Stimulated activated CD4-positive, alpha-beta T cell treated with anti-CD3 and anti-CD28 coated beads, Interleukin-1b, Interleukin-23, amount 100 ng/mL, for 24 hours (primary cell): Measurements from ENCODE around the gene FUT6.

Experiments used
- DNase-seq, 4 experiments: peaks; one replicate each; pipeline ENCODE4 v3.0.0-alpha.2; 2020; ENCODE audit warnings: low read depth in 4 of 4, low spot score in 1 of 4

Gene FUT6

DNA sequence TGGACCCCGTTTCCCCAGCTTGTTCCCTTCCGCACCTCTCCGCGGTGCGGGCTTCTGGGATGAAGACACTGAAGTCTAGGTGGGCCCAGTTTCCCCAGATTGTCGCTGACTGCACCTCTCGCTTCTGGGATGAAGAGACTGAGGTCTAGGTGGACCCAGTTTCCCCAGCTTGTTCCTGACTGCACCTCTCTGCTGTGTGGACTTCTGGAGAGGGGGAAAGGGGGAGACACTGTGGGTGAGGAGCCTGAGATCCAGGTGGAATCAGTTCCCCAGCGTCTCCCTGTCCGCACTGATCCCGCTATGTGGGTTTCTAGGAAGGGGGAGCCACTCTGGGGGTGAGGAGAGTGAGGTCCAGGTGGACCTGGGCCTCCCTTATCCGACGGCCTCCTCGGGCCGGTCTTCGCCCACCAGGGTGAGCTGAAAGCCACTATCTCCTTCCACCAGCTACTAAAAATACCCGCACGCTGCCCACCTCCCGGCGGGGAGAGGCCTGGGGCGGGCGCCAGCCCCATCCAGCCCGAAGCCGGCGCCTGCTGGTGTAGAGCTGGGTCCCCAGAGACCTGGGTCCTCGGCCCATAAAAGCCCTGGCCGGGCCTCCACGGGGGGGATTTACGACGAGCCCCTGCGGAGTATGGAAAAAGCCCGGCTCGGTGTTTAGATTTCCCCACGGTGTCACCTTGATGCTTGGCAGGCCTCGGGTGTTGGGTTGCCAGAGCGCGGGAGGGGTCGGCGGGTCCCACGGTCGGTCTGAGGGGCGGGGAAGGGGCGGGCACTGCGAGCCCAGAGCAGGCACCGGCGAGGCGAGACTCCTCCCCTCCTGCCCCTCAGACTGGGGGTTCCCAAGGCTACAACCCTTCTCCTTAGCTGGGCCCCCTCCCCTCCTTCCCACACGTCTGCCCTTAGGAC lies 10.6 kb downstream of the FUT6 start:
- DNase-seq = peak in 1 of 4 experiments; percentile 39

DNA sequence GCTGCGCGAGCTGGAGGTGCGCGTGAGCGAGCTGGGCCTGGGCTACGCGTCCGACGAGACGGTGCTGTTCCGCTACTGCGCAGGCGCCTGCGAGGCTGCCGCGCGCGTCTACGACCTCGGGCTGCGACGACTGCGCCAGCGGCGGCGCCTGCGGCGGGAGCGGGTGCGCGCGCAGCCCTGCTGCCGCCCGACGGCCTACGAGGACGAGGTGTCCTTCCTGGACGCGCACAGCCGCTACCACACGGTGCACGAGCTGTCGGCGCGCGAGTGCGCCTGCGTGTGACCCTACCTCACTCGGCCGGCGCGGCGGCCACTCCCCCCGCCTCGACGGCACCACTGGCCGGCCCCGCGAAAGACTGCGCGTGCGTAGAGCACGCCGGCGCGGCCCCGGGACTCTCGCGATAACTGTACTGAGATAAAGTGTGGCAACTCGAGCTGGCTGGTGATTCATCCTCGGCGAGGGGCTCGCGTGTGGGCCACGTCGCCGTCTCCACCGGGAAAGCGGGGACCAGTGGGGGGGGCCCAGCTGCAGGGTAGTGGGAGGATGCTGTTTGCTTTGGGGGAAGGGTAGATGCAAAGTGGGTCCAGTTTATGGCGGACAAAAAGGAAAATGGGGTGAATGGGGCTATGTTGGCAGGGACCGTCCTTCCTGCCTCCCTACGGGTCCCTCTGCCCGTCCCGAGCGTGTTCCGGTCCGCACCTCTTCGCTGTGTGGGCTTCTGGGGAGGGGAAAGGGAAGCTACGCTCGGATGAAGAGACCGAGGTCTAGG lies 11.4 kb downstream of the FUT6 start:
- DNase-seq = peak; percentile 88 to 97 (median 92)

DNA sequence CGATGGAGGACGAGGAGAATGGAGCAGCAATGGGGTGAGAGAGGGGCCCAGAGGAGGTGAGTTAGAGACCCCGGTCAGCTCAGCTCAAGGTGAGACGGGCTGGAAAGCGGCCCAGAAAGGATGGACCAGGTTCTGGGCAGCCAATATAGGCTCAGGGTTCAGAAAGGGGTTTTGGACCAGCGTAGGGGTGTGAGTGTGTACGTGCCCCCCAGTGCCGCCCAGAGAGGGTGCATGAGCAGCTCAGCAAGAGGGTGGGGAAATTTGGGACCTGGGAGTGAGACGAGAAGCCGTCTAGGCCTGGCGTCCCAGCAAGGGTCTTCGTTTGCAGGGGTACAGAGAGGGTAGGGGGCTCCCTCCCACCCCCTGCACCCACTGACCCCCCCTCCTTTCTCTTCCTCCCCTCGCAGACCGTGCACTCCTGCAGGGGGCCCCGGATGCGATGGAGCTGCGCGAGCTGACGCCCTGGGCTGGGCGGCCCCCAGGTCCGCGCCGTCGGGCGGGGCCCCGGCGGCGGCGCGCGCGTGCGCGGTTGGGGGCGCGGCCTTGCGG lies 12.1 kb downstream of the FUT6 start:
- DNase-seq = no peak

DNA sequence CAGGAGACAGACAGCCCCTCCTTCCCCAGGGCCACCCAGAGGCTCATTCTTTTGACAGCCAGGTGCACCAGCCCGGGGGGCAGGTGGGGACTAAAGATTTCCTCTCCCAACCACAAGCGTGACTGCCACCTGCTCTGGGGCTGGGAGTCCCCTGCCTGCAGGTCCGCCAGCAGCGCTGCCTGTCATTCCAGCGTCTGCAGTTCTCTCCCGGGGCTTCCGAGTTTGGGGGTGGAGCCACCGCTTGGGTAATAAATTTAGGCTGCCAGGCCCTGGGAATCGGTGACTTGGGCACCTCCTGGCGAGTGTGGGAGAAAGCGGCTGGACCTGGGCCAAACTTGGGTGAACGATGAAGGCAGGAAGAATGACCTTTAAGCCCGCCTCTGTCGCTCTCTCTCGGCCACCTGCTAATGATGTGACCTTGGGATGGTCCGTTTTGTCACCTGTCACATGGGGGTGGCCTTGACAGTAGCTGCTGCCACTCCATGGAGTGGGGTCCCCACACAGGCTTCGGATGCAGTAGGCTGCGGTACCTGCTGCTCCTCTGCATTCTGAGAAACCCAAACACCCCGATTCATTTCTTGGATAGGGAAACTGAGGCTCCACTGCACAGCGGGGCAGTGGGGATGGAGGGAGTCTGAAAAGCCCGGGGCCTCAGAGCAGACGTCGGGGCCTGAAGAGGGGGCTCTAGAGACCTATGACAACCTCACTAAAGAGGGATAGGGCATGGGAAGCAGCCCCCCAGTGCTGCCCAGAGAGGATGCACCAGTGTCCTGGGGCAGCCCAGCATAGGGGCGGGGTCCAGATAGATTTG lies 12.8 kb downstream of the FUT6 start:
- DNase-seq = no peak

DNA sequence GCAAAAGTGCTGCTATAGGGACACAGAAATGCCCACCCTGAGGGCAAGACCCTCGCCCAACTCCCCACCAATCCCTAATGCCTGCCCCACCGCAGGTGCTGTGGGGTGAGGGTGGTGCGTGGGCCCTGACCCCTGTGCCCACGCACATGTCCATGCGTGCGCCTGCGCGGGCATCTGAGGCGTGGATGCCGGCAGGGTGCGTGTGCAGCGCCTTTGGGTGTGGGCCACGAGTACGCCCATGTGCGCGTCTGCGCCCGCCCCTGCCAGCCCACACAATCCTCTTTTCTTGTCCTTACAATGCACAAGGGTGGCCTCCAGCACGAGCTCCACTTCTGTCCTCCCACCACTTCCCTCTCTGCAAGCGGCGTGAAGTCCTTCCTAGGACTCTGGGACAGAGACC lies 14.3 kb downstream of the FUT6 start:
- no peak for DNase-seq

DNA sequence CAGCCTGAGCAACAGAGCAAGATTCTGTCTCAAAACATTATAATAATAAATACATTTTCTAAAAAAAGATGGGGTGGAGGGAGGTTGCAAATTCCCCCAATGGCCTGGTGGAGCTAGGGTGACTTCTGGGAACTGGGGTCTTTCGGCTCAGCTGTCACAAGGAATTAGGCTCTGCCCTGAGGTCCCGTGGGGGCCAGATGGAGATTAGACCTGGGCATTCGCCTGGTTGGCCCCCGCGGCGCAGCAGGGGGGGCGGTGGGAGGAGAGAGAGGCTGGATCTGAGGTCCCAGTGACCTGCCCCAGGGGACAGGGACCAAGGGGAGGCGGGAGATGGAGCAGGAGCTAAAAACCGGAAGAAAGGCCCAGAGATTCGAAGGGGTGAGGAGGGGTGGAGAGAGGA lies 14.8 kb downstream of the FUT6 start:
- no peak for DNase-seq

DNA sequence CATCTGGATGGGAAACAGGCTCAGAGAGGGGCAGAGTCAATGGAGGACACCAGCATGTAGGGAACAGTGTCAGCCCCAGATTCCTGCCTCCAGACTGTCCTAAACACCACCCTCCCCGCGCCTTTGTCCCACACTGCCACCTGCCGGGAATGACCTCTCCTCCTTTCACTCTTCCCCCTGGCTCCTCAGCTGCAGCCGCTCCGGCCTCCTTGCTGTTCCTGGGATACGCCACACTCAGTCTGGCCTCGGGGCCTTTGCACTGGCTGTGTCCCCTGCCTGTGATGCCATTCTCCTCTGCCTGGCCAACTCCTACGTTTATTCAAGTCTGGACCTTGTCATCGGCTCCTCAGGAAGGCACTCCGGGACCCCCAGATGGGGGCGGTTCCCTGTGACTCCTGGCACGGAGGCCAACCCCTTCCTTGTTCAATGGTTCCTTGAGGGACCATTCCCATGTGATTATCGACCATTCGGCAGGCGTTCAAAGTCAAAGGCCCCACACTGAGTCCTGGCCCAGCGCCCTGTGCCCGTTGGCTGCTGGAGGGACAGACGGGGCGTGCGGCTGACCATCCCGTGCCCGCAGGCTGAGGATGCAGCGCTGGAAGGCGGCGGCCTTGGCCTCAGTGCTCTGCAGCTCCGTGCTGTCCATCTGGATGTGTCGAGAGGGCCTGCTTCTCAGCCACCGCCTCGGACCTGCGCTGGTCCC lies 15.8 kb downstream of the FUT6 start:
- DNase-seq = no peak

DNA sequence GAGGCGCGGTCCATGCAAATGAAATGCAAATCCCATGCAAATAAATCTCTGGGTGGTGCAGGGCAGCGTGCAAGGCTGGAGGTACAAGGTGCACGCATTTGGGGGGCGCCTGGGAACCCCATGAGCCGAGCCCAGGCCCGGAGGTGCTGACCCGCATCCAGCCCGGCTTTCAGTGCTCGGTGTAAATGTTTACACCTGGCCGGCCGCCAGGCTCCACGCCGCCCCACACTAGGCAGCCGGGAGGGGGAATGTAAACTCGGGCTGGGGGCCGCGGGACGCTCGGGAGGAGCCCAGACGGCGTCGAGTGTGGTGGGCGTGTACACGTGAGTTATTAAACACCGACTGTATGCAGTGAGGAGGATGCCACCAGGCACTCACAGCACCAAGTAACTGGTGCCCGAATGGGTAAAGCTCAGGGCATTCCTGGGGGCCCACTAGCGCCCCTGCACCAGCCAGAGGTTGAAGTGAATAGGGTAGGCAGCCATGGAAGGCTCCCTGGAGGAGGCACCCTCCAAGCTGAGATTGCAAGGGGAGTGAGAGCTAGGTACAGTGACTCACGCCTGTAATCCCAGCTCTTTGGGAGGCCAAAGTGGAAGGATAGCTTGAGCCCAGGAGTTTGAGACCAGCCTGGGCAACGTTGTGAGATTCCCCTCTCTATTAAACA lies 17.2 kb downstream of the FUT6 start:
- DNase-seq = no peak

DNA sequence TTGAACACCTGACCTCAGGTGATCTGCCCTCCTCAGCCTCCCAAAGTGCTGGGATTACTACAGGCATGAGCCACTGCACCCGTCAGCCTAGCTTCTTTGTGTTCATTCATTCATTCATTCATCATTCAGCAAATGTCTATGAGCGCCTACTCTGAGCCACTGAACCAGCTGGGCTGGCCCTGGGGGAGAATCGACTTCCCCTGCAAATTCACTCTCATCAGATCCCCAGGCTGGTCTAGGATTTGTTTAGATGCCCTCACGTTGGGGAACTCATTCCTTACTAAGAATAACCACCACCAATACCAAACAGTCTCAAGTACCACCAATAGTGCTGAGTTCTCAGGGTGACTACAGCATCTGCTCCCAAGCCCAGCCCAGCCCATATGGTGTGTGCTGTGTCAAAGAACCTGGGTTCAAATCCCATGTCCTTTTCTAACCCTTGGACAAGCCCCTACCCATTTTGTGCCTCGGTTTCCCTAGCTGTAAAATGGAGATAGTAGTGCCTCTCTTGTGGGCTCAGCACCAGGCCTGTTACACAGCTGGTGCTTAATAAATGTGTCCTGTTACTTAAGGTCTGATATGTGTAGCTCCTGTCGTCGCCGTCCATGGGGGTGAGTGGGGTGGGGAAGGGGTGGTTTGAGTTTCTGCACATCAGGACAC lies 17.9 kb downstream of the FUT6 start:
- no peak for DNase-seq

DNA sequence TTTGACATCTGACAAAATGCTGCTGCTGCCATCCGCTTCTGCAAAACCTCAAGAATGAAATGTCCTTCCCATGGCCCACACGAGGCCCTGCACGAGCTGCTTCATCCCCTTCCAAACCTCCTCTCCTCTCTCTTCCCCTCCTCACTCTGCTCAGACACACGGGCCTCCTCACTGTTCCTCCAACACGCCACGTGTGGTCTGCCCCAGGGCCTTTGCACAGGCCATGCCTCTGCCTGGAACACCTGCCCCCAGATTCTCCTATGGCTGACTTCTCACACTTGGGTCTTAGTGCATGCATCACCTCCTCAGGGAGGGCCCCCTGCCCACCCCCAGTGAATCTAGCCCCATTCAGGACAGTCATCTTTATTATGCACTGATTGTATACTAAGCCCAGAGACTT lies 18.7 kb downstream of the FUT6 start:
- DNase-seq = no peak

DNA sequence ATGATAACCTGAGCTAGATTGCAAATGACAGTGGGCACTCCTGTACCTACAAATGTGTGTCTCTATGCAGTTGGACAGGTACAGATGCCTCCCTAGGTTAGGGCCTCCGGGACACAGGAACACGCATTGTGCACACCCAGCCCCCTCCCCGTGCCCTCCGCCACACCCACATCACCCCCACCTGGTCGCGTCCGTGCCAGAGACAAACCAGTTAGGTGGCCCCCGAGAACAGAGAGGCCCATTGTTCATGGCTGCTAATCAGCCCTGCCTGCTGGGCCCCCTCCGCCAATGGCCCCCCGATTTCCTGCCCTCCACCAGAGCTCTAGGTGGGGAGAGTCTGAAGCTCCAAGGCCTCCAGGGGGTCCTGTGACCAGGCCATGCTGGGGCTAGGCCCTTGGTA lies 20.9 kb downstream of the FUT6 start:
- no peak for DNase-seq

DNA sequence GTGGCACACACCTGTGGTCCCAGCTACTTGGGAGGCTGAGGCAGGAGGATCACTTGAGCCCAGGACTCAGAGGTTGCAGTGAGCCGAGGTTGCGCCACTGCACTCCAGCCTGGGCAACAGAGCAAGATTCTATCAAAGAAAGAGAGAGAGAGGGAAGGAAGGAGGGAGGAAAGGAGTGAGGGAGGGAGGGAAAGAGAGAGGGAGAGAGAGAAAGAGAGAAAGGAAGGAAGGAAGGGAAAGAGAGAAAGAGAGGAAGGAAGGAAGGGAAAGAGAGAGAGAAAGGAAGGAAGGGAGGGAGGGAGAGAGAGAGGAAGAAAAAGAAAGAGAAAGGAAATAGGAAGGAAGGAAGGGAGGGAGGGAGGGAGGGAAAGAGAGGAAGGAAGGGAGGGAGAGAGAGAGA lies 22.3 kb downstream of the FUT6 start:
- no peak for DNase-seq

DNA sequence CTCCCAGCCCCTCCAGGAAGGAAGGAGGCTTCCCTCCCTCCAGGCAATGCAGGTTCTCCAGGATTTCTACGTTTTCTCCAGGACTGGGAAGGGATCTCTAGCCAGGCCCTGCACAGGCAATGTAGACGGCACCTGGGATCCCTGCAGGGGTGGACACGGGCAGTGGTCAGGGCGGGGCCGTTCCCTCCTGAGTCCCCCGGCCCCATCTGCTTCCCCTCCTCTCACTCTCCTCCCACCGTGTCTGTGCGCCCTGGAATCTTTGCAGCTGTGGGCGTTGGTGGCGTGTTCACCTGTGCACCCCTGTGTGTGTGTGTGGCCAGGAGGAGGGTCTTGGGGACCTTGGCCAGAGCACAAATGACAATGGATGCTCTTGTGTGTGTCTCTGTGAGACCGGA lies 24.7 kb downstream of the FUT6 start:
- no peak for DNase-seq

DNA sequence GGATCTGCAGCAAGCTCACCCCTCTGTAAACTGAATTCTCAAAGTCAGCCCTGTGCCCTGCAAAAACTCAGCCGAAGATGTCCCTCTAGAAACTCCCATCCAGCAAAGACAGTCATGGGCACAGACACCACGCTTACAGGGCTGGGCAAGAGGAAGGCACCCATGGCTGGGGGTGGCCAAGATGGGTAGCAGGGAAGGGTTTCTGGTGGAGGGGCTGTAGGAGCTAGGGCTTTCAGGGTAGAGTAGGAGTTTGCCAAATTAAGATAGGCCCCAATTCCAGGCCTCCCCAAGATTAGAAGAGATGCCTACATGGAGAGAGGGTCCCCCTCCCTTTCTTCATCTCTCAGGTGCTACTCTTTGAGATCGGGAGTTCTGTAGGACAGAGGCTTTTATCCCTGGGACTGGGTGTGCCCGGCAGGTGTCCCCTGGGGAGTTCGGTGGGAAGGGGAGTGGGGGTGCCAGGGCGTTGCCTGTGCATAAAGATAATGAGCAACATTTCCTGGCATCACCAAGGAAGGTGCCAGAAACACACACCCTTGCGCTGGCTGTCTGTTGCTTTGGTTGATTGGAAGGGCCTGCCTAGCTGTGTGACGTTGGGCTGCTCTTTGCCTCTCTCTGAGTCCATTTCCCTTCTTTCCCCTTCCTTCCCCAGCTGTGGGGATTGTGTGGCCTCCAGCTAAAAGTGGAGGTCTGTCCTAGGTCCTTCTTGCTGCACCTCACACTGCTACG lies 25.2 kb downstream of the FUT6 start:
- no peak for DNase-seq

DNA sequence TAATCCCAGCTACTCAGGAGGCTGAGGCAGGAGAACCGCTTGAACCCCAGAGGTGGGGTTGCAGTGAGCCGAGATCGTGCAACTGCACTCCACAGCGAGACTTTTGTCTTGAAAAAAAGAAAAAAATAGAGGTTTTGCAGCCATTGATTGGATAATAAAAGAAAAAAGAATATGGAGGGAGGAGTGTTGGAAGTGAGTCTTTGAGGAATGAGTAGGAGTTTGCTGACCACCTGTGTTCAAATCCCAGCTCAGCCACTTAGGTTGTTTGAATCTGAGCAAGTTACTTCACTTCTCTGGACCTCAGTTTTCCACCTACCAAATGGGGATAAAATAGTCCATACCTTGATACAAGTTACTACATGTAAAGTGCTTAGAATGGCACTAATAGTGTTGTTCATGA lies 28.4 kb downstream of the FUT6 start:
- no peak for DNase-seq

DNA sequence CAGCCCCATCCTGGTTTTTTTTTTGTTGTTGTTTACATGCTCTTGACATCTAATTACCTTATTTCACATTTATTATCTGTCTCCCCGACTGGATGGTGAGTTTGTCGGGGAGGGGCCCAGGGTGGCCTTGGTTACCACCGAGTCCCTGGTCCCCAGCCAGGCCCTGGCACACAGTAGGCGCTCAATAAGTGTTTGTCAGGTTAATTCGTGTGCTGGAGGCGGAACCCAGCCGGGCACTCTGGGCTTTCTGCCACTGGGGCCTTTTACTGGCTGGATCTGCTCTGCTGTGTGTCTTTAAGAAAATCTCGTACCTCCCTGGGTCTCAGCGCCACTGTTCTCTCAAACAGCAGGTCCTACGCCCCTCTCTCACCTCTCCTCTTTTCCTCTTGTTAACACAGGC lies 30.0 kb downstream of the FUT6 start:
- no peak for DNase-seq

DNA sequence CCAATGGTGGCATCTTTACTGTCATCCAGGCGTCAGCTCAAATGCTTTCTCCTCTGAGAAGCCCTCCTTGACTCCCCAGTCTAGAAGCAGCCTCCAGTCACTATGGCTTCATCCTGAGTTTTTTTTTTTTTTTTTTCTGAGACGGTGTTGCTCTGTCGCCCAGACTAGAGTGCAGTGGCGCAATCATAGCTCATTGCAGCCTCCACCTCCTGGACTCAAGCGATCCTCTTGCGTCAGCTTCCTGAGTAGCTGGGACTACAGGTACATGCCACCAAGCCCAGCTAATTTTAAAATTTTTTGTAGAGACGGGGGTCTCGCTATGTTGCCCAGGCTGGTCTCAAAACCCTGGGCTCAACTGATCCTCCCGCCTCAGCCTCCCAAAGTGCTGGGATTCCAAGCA lies 30.4 kb downstream of the FUT6 start:
- no peak for DNase-seq

DNA sequence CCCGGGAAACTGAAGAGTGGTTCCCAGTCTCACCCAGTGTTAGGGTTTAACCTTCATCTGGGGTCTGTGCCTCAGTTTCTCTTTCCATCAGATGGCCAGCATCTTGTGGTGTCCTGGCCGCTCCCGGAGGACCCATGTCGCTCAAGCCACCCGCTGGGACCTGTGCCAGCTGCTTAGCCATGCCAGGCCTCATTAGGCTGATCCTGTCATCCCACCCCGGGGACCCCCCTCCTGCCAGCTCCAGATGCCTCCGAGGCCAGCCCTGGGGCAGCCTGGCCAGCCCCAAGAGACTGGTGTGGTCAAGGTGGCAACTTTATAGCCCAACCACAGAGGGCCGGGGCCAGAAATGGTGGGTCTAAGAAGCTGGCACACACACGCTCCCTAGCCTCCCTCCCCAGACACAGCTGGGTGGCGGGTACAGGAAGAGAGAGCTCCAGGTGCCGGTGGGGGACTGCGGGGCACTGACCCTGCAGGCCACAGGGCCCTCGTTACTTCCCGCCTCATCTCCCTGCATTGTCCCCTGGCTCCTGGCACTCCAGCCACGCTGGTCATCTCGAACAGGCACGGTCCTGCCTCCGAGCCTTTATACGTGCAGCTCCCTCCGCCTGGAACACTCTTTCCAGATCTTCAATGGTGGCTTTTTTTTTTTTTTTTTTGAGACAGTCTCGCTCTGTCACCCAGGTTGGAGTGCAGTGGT lies 31.2 kb downstream of the FUT6 start:
- no peak for DNase-seq
